ENCODE results near the gene XIAP.
"Not testable (repeated sequence)": the region's sequence is repeated elsewhere in the genome, so short reads cannot be mapped to it uniquely, and the experiment has no call there.

XIAP gene

GRCh38 chrX:123873956-123874355 is 14.1 kb downstream of the XIAP start:
- DNase-seq (ENCODE audit: low read depth in 2 of 3, low spot score in 2 of 3), result no peak

- no peak for DNase-seq (ENCODE audit: low read depth in 2 of 3, low spot score in 2 of 3)
Measured at GRCh38 chrX:123876177-123876576, 16.3 kb downstream of the XIAP start.

- DNase-seq (ENCODE audit: low read depth in 2 of 3, low spot score in 2 of 3), result no peak
Measured at GRCh38 chrX:123876844-123877243, 17.0 kb downstream of the XIAP start.

DNA sequence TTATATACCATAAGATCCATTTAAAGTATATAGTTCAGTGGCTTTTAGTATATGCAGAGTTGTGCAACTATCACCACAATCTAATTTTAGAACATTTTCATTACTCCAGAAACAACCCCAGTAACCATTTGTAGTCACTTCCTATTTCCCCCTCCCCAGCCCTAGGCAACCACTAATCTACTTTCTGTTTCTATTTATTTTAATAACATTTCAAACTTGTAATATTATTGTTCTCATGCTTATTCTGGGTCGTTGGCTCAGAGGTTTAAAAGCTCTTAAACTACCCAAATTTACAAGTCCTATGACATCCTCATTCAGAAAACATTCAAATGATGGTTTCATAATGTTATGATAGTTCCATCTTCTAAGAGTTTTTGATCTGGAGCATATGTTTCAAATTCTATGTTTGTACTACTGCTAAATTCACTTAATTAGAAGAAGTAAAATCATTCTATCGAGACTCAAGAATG is 18.4 kb downstream of the XIAP start:
- DNase-seq (ENCODE audit: low read depth in 2 of 3, low spot score in 2 of 3), result no peak

DNA sequence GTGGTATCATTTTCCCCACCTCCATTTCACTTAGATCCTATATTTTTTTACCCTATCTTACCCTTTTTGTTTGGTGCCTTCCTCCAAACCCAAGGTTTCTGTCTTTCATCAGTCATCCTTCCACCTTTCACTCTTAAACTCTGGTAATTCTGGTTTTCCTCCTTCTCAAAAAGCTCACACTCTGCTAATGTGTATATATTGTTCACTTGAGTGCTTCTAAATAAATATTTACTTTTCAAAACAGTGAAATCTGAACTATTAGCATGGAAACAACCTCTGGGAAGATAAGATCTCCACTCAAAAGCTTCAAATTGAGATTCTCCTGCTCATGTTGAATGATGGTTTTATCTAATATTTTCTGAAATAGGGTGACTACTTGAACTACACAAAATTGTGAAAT is 21.5 kb downstream of the XIAP start:
- no peak for DNase-seq (ENCODE audit: low read depth in 2 of 3, low spot score in 2 of 3)

GRCh38 chrX:123882391-123882790 is 22.5 kb downstream of the XIAP start:
- no peak for DNase-seq (ENCODE audit: low read depth in 2 of 3, low spot score in 2 of 3)

DNA sequence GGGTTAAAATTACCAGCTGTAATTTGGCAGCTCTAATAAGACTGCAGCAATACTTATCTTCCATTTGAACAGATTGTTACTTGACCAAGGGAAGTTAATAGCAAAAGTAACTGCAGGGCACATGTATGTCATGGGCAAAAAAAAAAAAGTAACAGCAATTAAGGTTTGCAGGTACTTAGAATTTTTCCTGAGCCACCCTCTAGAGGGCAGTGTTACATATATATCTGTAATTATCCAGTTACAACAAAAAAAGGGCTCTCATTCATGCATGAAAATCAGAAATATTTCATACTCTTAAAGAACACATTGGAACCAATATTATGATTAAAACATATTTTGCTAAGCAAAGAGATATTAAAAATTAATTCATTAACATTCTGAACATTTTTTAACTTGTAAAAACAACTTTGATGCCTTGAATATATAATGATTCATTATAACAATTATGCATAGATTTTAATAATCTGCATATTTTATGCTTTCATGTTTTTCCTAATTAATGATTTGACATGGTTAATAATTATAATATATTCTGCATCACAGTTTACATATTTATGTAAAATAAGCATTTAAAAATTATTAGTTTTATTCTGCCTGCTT is 25.1 kb downstream of the XIAP start:
- DNase-seq (ENCODE audit: low read depth in 2 of 3, low spot score in 2 of 3), result no peak

DNA sequence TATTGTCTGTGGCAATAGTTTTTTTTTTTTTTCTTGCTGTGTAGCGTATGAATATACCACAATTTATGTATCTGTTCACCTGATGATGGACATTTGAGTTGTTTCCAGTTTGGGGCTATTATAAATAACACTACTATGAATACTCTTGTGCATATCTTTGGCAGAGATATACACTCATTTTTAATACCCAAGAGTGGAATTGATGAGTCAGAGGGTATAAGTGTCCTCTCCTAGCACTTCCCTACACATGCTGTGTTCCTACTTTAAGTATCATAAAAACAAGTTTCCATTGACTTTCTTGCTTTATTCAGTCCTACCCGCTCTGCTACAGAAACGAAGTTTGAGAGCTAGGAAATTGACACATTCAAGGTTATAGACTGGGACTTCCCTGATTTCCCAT is 39.8 kb downstream of the XIAP start:
- DNase-seq (ENCODE audit: low read depth in 2 of 3, low spot score in 2 of 3), result no peak

- not testable (repeated sequence) for DNase-seq (ENCODE audit: low read depth in 2 of 3, low spot score in 2 of 3)
Measured at GRCh38 chrX:123903261-123903660, 43.4 kb downstream of the XIAP start.

DNA sequence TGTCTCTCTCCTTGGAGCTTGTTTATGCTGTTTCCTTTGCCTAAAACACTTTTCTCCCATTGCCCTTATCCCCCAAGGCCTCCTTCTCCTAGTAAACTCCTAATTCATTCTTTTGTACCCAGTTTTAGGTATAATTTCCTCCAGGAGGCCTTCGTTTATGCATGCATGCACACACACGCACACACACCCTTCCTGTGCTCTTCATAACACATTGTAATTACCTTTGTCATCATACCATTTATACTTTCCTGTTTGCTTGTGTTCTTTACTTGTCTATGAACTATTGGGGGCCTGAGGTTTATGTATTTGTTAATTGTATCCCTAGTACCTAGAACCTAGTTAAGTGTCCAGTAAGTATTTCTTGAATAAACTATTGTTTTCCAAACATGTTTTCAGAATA is 45.5 kb downstream of the XIAP start:
- DNase-seq (ENCODE audit: low read depth in 2 of 3, low spot score in 2 of 3), result no peak

- no peak for DNase-seq (ENCODE audit: low read depth in 2 of 3, low spot score in 2 of 3)
Measured at GRCh38 chrX:123906557-123907316, 46.9 kb downstream of the XIAP start.

- no peak for DNase-seq (ENCODE audit: low read depth in 2 of 3, low spot score in 2 of 3)
Measured at GRCh38 chrX:123909523-123909922, 49.7 kb downstream of the XIAP start.

DNA sequence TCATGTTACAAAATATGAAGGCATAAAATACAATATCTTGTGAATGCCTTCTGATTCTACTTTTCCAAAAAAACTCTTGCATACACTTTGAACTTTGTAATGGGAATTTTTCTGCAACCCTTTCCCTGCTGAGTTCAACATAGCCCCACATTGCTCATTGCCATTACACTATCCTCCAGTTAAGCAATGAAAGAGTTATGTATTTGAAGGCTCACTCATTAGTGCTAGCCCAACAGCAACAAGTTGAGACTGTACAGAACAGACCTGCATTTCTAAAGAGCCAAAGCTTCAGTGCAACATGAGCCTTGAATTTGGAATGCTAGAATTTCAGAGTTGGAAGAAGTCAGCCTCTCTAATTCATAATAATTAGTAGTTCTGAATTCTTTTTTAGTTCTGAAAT is 57.2 kb downstream of the XIAP start:
- DNase-seq (ENCODE audit: low read depth in 2 of 3, low spot score in 2 of 3), result no peak

DNA sequence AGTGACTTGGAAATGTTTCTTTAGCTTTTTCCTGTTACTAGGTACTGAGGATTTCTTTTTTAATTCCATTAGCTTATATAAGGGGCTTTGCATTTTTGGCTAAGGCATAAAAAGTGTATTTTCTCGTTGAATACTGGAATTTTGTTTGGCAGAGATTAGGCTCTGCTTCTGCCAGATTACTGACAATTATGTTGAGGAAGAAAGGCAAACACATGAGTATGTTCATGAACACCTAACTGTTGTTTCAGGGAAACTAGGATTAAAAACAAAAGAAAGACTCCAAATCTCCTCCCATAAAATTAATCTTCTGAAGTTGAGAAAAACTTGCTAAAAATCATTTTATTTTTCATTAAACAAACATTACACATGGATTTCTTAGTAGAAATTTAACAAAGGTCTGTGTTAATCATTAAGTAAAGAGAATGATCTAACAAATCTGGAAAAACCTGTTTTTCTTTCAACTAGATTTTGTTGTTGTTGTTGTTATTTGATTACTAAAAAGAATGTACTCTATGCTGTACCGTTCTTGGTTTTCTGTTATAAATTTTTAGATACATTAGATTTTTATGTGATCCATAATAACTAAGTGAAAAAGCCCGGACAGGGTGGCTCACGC is 58.4 kb downstream of the XIAP start:
- no peak for DNase-seq (ENCODE audit: low read depth in 2 of 3, low spot score in 2 of 3)

DNA sequence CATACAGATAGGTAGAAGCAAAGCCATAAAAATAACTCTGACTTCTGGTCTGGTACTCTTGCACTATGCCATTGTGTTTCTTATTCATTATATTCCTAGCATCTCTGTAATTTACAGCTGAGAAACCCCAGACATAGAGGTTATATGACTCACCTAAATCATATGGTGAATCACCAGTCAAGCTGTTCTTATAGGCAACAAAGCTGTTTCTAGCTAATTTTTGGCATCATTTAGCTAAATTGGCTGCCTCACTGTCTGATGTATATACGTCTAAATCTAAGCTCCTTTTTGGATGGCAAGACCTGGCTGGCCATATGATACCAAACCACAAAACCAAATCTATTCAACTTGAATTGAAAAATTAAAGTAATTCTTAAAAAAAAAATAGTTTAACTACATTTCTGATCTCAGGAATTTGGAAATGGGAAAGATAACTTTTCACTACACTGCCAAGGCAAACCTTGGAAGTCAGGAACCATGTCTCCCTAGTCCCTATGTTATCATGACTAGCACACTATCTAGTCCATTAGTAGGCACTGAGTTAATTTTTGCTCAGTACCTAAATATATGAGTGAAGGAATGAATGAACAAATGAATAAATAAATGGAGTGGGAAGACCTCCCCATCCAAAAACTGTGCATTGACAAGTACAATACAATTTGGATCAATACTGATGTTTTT is 60.4 kb downstream of the XIAP start:
- no peak for DNase-seq (ENCODE audit: low read depth in 2 of 3, low spot score in 2 of 3)

GRCh38 chrX:123923211-123923610 is 63.4 kb downstream of the XIAP start:
- DNase-seq (ENCODE audit: low read depth in 2 of 3, low spot score in 2 of 3), result no peak

GRCh38 chrX:123924186-123924585 is 64.3 kb downstream of the XIAP start:
- no peak for DNase-seq (ENCODE audit: low read depth in 2 of 3, low spot score in 2 of 3)

GRCh38 chrX:123927845-123928244 is 68.0 kb downstream of the XIAP start:
- no peak for DNase-seq (ENCODE audit: low read depth in 2 of 3, low spot score in 2 of 3)

DNA sequence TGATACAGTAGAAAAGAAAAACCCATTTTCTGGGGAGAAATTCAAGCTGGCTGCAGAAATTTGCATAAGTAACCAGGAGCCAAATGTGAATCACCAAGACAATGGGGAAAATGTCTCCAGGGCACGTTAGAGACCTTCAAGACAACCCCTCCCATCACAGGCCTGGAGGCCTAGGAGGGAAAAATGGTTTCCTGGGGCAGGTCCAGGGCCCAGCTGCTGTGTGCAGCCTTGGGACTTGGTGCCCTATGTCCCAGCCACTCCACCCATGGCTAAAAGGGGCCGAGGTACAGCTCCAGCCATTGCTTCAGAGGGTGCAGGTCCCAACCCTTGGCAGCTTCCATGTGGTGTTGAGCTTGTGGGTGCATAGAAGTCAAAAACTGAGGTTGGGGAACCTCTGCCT is 72.2 kb downstream of the XIAP start:
- DNase-seq (ENCODE audit: low read depth in 2 of 3, low spot score in 2 of 3), result not testable (repeated sequence)

GRCh38 chrX:123943074-123943473 is 83.2 kb downstream of the XIAP start:
- DNase-seq (ENCODE audit: low read depth in 2 of 3, low spot score in 2 of 3), result no peak

DNA sequence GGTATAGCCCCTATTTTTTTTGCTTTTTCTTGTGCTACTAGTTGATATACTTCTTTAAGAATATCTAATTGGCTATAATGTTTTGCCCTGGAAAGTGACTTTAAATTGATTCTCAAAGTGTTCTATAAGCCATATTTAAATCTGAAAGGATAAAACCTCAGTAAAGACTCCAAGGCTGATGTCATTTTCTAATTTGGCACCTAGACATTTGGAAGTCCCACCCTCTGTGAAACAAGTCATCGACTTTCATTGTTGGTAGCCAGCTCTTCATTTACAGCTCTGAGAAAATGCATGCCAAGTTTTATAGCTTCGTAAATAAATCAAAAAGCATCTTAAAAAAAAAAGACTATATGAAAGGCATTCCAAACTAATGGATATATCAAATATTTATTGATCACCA is 83.6 kb downstream of the XIAP start:
- no peak for DNase-seq (ENCODE audit: low read depth in 2 of 3, low spot score in 2 of 3)

DNA sequence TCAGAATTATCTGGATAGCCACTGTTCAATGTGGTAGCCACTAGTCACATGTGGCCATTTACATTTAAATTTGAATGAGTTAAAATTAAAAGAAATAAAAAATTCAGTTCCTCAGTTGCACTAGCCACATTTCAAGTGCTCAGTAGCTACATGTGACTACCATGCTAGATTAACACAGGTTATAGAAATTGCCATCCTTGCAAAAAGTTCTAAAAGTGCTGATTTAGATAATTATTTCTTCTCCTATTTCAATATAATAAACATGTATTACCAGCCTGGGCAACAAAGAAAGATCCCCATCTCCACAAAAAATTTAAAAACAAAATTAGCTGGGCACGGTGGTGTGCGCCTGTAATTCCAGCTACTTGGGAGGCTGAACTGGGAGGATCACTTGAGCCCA is 90.0 kb downstream of the XIAP start:
- no peak for DNase-seq (ENCODE audit: low read depth in 2 of 3, low spot score in 2 of 3)

Measured in activated CD8-positive, alpha-beta memory T cell treated with anti-CD3 and anti-CD28 coated beads for 48 hours (primary cell).